Neural crest cell (in vitro differentiated cells): ENCODE measurements around the gene PSMG3. TPM values are rescaled to one million over a fixed set of nuclear protein-coding genes. Genes with fewer than 3 reads are reported as not detected.

ENCODE experiments used
- total RNA-seq: library from RNA; stranded (reverse); gene quantifications from 2 replicates; pipeline ENCODE4 v1.2.1, GENCODE V29; 2021

PSMG3 gene
- total RNA-seq, 1 donor from 2014 or later: 57.8 TPM

Other genes with a start within 250 kb of the PSMG3 start
- gene MICALL2, start 110.6 kb downstream of the PSMG3 start, total RNA-seq: 17.7 and 18.7 TPM in 2 replicates
- 123 and 134 TPM in 2 replicates for gene INTS1, start 65.6 kb downstream of the PSMG3 start, total RNA-seq
- gene MAFK, start 39.3 kb downstream of the PSMG3 start, total RNA-seq: 2.5 and 2.9 TPM in 2 replicates
- not detected in 2 replicates for gene TMEM184A, start 13.8 kb downstream of the PSMG3 start, total RNA-seq
- 8.5 and 9.4 TPM in 2 replicates for gene ELFN1, start 100.2 kb upstream of the PSMG3 start, total RNA-seq